Psoas muscle (tissue), 8 donors: ENCODE measurements around the gene HOXC6. TPM values are rescaled to one million over a fixed set of nuclear protein-coding genes. Genes with fewer than 3 reads are reported as not detected.

Source experiments
- ATAC-seq, 4 donors: fragments of 200-7000 bp; cut with Tn5 transposase; one replicate each; pipeline ENCODE4 v1.9.1; 2020; ENCODE audit warnings: moderate library complexity in 3 of 4, mild to moderate bottlenecking in 2 of 4
- DNase-seq, 2 donors: peaks; one replicate each; pipeline ENCODE4 v3.0.0-alpha.2; 2020
- H3K27ac ChIP-seq: fragments of 200-600 bp; one replicate; pipeline ENCODE4 v1.8.0; 2022
- H3K27me3 ChIP-seq, 3 donors: fragments of 200-600 bp in 1 of 3; one replicate each; pipeline versions ENCODE4 v1.6.1 to v1.8.0; 2013 to 2022; ENCODE audit warnings: low read length in 2 of 3, mild to moderate bottlenecking in 2 of 3, moderate library complexity in 1 of 3; ENCODE audit not compliant: insufficient read depth in 3 of 3
- H3K36me3 ChIP-seq, 2 donors: fragments of 200-600 bp in 1 of 2; one replicate each; pipeline versions ENCODE4 v1.6.1 to v1.8.0; 2013 to 2022; ENCODE audit warnings: low read depth in 1 of 2, mild to moderate bottlenecking in 1 of 2, moderate library complexity in 1 of 2; ENCODE audit not compliant: insufficient read depth in 1 of 2
- H3K4me1 ChIP-seq: fragments of 200-600 bp; one replicate; pipeline ENCODE4 v1.8.0; 2022
- H3K4me3 ChIP-seq: fragments of 200-600 bp; one replicate; pipeline ENCODE4 v1.8.0; 2022; ENCODE audit warnings: mild to moderate bottlenecking
- H3K9me3 ChIP-seq: fragments of 200-600 bp; one replicate; pipeline ENCODE4 v1.8.0; 2022
- WGBS, 3 donors: extraction: QIAGEN DNeasy Blood & Tissue Kit; methylation state at CpG; one replicate each; pipeline versions ENCODE4 v1.1.6 to v1.1.7; 2013; 5-methylcytosine and 5-hydroxymethylcytosine counted together
- intact Hi-C, 2 donors: fragments of 100-400 bp; cut with DNase I; formaldehyde crosslinking; loops; one replicate each; pipeline versions ENCODE4 v1.11.0 to v1.14.2; 2022
- polyA plus RNA-seq, 3 donors: library from polyadenylated mRNA; stranded (reverse); fragments of 200-250 nt; gene quantifications; one replicate each; pipeline ENCODE4 v1.2.3, GENCODE V29; 2013
- total RNA-seq, 4 donors: library from RNA; stranded (reverse); fragmentation: NEBNext Ultra II Directional in 2 of 4; extraction: Animal tissue kit (Norgen Biotek cat#: 25700) in 2 of 4; gene quantifications; one replicate each; pipeline versions ENCODE4 v1.2.1 to v1.2.4, GENCODE V29; 2021 to 2023
- TF ChIP-seq, protein P1 (sequence below): fragments of 200-600 bp; IDR thresholded peaks from one replicate; pipeline ENCODE4 v1.8.0; 2022; ENCODE audit warnings: antibody characterized with exemption
- donor health status: healthy with polysubstance abuse.
- donor health status: DM: no; HTN: no; CAD: no; lungs with moderate emphysema.
- donor health status: Bipolar disorder and iron deficiency.
- donor health status: healthy.
- donor health status: DM: yes; HTN: yes; CAD: no.
- donor health status: DM: no; HTN: no; CAD: no.
- donor health status: DM: no; HTN: no; CAD: no.
- donor health status: DM: yes; HTN: yes; CAD: no.

Gene HOXC6
- total and polyA plus RNA-seq, 7 donors, result 2.2 to 23.6 (median 7.6) TPM

DNA sequence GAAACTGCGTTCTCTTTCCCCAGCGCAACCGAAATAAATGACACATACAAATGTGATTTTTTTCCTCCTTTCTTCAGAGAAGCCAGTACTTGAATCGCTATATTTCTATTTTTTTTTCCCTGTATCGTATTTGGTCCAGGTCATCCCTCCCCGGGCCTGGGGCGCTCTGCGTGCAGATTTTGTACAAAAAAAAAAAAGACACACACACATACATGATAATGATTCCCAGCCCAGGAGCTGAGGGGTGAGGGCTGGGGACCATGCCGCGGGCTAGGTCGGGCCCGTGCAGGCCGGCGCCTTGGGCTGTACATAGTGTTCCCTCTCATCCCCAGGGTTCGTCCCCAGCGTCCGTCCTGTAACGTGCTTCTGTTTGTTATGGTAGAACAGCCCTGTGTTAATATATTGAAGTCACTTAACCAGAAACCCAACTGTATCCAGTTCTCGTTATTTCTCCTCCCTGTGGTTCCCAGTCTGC lies 25.3 kb upstream of the HOXC6 start:
- intact Hi-C loops, result loop anchor here in 1 of 2 donors (5.0 kb wide), 1 partner anchor 274 kb away; no protein-coding TSS in a partner anchor
- Histone ChIP-seq H3K4me3 (peak overlapping the region; percentile 78), H3K4me1 (peaks cover 27% of the 10 kb centered on the region), H3K27me3 (no peaks in the 10 kb centered on the region), H3K9me3 (no peaks in the 10 kb centered on the region), H3K27ac (peak overlapping the region; percentile 95), H3K36me3 (no peaks in the 10 kb centered on the region)
- WGBS, 3 donors, result 27 to 53% (median 50%) methylated on average over 19 of the region's 19 CpGs
- TF ChIP-seq, protein P1, sequence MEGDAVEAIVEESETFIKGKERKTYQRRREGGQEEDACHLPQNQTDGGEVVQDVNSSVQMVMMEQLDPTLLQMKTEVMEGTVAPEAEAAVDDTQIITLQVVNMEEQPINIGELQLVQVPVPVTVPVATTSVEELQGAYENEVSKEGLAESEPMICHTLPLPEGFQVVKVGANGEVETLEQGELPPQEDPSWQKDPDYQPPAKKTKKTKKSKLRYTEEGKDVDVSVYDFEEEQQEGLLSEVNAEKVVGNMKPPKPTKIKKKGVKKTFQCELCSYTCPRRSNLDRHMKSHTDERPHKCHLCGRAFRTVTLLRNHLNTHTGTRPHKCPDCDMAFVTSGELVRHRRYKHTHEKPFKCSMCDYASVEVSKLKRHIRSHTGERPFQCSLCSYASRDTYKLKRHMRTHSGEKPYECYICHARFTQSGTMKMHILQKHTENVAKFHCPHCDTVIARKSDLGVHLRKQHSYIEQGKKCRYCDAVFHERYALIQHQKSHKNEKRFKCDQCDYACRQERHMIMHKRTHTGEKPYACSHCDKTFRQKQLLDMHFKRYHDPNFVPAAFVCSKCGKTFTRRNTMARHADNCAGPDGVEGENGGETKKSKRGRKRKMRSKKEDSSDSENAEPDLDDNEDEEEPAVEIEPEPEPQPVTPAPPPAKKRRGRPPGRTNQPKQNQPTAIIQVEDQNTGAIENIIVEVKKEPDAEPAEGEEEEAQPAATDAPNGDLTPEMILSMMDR, result no peak
- ATAC-seq (peak in 2 of 4 donors; percentile 22 to 33), DNase-seq (peak in 1 of 2 donors; percentile 77)

DNA sequence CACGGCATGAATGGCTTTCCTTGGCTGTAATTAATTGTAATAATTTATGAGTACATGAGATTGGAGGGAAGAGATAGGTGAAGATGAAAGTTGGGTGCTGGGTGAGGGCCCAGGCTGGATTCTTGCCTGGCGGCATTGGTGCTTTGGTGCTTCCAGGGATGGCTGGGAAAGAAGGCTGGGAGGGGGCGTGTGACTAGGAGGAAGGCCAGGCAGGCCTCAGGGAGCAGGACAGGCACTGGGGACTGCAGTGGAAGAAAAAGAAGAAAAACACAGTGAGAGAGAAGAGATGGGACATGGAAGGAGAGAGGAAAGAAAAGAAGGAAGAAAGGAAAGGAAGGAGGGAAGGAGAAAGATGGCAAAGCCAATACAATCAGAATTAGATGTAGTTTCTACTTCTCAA lies 24.6 kb upstream of the HOXC6 start:
- no peak for ATAC-seq
- 11 to 23% (median 19%) methylated on average over 3 of the region's 3 CpGs for WGBS, 3 donors
- H3K4me1 ChIP-seq, result peaks cover 23% of the 10 kb centered on the region
- no peaks in the 10 kb centered on the region for H3K27me3 ChIP-seq
- DNase-seq, result no peak
- intact Hi-C loops, result loop anchor here in 1 of 2 donors (5.0 kb wide), 1 partner anchor 274 kb away; no protein-coding TSS in a partner anchor
- peak overlapping the region; percentile 95 for H3K27ac ChIP-seq
- peak overlapping the region; percentile 78 for H3K4me3 ChIP-seq
- TF ChIP-seq, protein P1, result no peak
- no peaks in the 10 kb centered on the region for H3K9me3 ChIP-seq
- H3K36me3 ChIP-seq, result no peaks in the 10 kb centered on the region

DNA sequence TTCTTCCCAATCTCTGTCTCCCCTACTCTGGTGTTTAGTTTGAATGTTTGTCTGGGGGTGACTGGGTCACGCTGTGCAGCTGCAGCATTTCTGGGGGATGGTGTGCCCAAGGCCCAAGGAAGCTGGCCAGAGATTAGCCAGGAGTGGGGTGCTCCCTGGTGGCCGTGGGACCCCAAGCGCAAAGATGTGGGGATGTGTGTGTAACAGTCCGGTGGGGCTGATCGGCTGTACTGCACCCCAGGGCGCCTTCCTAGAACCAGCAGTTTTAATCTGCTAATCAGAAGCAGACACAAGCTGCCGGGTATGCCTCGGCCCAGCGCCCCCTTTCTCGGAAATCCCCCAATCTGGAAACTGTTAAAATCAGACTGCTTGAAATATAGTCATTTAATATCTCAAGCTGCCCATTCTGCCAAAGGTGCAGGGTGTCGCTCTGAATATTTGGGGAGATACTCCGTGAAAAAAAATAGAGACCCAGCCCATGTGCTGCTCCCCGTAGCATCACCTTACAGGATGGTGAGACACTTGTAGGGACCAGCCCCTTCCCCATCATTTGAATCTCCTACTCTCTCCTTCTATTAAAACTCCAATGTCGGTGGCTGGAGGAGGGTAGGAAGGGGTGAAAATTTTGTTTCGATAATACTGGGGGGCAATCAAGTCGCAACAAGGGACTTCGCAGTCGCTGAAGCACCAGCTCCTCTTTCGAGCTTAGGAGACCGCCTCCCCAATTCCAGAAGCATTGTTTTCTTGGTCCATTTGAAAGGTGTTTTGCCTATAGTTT lies 24.0 kb upstream of the HOXC6 start:
- Histone ChIP-seq H3K4me3 (peak overlapping the region; percentile 78), H3K4me1 (peaks cover 19% of the 10 kb centered on the region), H3K27ac (peak overlapping the region; percentile 95), H3K36me3 (no peaks in the 10 kb centered on the region), H3K27me3 (no peaks in the 10 kb centered on the region), H3K9me3 (no peaks in the 10 kb centered on the region)
- intact Hi-C loops, result loop anchor here in 1 of 2 donors (5.0 kb wide), 1 partner anchor 273 kb away; no protein-coding TSS in a partner anchor
- peak in 1 of 2 donors; percentile 46 for DNase-seq
- no peak for ATAC-seq
- TF ChIP-seq, protein P1, result no peak
- WGBS, 3 donors, result 53 to 63% (median 54%) methylated on average over 20 of the region's 20 CpGs

- TF ChIP-seq, protein P1, result no peak
- DNase-seq (peak in 1 of 2 donors; percentile 78), ATAC-seq (no peak)
- no peaks in the 10 kb centered on the region for H3K9me3 ChIP-seq
- H3K4me1 ChIP-seq, result peaks cover 19% of the 10 kb centered on the region
- intact Hi-C loops, result loop anchor here in 1 of 2 donors (5.0 kb wide), 2 partner anchors 192 to 272 kb away; no protein-coding TSS in a partner anchor
- H3K36me3 ChIP-seq, result no peaks in the 10 kb centered on the region
- H3K27me3 ChIP-seq, result no peaks in the 10 kb centered on the region
- H3K4me3 ChIP-seq, result peak overlapping the region; percentile 78
- H3K27ac ChIP-seq, result peak overlapping the region; percentile 95
- WGBS, 3 donors, result 44 to 55% (median 49%) methylated on average over 31 of the region's 31 CpGs
Observed at GRCh38 chr12:54004841-54005530, 23.3 kb upstream of the HOXC6 start.
